HG03469 (cell line): ENCODE results near the gene ZC3H7B.

Experiments used
- ATAC-seq: cut with Tn5 transposase; IDR thresholded peaks from one replicate; pipeline ENCODE4 v1.9.1; 2021; ENCODE audit warnings: mild to moderate bottlenecking, moderate library complexity, moderate number of reproducible peaks; ENCODE audit not compliant: unreplicated experiment

The ZC3H7B gene

GRCh38 chr22:41324821-41325528 lies 23.6 kb downstream of the ZC3H7B start:
- ATAC-seq, result no peak

GRCh38 chr22:41327124-41327523 lies 25.8 kb downstream of the ZC3H7B start:
- ATAC-seq, result no peak

- no peak for ATAC-seq
These were observed 28.8 kb downstream of the ZC3H7B start for GRCh38 chr22:41330169-41330568.

GRCh38 chr22:41332217-41332939 lies 31.1 kb downstream of the ZC3H7B start:
- no peak for ATAC-seq

GRCh38 chr22:41333806-41334205 lies 32.5 kb downstream of the ZC3H7B start:
- ATAC-seq, result no peak

- ATAC-seq, result no peak
These were observed 32.9 kb downstream of the ZC3H7B start for GRCh38 chr22:41334215-41334614.

GRCh38 chr22:41334951-41335635 lies 33.8 kb downstream of the ZC3H7B start:
- ATAC-seq, result no peak

- no peak for ATAC-seq
These were observed 37.4 kb downstream of the ZC3H7B start for GRCh38 chr22:41338614-41339212.

GRCh38 chr22:41339823-41340222 lies 38.5 kb downstream of the ZC3H7B start:
- no peak for ATAC-seq

- no peak for ATAC-seq
These were observed 39.0 kb downstream of the ZC3H7B start for GRCh38 chr22:41340357-41340756.

GRCh38 chr22:41341012-41341411 lies 39.7 kb downstream of the ZC3H7B start:
- no peak for ATAC-seq

- ATAC-seq, result no peak
These were observed 40.7 kb downstream of the ZC3H7B start for GRCh38 chr22:41341990-41342389.

GRCh38 chr22:41343300-41343699 lies 42.0 kb downstream of the ZC3H7B start:
- no peak for ATAC-seq

- no peak for ATAC-seq
These were observed 42.4 kb downstream of the ZC3H7B start for GRCh38 chr22:41343717-41344116.

GRCh38 chr22:41344189-41344788 lies 43.0 kb downstream of the ZC3H7B start:
- no peak for ATAC-seq

GRCh38 chr22:41345807-41346335 lies 44.5 kb downstream of the ZC3H7B start:
- ATAC-seq, result no peak

- ATAC-seq, result no peak
These were observed 45.9 kb downstream of the ZC3H7B start for GRCh38 chr22:41347066-41347859.

GRCh38 chr22:41348964-41349484 lies 47.7 kb downstream of the ZC3H7B start:
- no peak for ATAC-seq

- no peak for ATAC-seq
These were observed 48.8 kb downstream of the ZC3H7B start for GRCh38 chr22:41350087-41350486.

GRCh38 chr22:41351011-41351410 lies 49.7 kb downstream of the ZC3H7B start:
- no peak for ATAC-seq
